NCI-H1694 treated with DMSO at 0.1 percent for 48 hours (cell line): ENCODE results near the gene USB1.

ENCODE experiments used
- DNase-seq: peaks from one replicate; lab custom pipeline; 2025; lab: John Stamatoyannopoulos, UW

Gene USB1

GRCh38 chr16:58049232-58050185 is 48.3 kb downstream of the USB1 start:
- no peak for DNase-seq

DNA sequence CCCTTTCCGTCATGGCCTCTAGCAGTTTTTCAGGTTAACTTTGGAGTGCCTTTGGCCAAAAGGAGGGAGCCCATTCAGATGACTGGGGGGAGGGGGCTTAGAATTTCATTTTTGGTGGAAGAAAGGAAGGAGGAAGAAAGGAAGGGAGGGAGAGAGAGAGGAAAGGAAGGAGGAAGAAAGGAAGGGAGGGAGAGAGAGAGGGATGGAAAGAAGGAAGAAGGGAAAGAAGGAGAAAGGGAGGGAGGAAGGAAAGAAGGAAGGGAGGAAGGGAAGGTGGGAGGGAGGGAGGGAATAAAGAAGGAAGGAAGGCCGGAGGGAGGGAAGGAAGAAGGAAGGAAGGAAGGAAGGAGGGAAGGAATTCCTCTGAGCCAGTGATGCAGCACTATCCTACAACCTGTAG is 50.1 kb downstream of the USB1 start:
- DNase-seq = no peak

DNA sequence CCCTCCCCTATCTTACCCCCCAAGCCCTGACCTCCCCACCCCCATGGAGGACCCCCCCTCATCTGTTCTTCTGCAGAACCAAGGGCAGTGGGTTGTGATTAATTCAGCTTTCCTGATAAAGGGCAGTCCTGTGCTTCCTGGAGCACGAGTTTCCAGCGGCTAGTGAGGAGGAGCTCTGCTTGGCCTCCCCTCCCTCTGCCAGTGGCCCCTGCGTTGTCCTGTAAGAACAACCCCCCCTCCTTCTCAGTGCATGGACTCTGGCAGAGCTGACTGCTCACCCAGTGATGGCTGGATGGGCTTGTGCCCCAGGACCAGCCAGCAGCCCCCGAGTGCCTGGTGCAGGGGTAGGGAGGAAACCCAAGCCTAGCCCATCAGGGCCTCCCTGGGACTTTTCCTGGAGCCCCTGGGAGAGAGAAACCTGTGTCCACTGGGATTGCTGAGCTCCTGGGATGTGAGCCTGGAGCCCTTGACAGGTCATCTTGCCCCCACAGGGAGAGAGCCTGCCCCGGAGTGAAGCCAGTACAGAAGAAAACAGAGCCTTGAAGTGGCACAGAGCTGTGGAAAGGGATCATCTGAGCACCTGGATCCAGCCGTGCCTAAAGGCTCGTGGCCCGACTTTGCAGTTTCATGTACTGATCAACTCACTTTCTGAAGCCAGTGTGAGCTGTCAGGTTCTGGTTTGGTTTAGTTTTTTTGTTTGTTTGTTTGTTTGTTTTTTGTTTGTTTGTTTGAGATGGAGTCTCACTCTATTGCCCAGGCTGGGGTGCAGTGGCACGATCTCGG is 50.8 kb downstream of the USB1 start:
- no peak for DNase-seq

DNA sequence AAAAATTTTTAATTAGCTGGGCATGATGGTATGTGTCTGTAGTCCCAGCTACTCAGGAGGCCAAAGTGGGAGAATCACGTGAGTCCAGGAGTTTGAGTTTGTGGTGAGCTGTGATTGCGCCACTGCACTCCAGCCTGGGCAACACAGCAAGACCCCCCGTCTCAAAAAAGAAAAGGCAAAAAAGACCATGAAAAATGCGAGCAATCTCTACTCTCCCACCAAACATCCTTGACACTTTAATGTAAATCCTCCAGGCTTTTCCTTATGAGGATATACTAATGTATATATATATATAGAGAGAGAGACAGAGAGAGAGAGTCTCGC is 52.4 kb downstream of the USB1 start:
- DNase-seq = no peak

GRCh38 chr16:58054289-58054688 is 53.1 kb downstream of the USB1 start:
- no peak for DNase-seq

- DNase-seq = no peak
Observed at GRCh38 chr16:58056580-58056979, 55.4 kb downstream of the USB1 start.

DNA sequence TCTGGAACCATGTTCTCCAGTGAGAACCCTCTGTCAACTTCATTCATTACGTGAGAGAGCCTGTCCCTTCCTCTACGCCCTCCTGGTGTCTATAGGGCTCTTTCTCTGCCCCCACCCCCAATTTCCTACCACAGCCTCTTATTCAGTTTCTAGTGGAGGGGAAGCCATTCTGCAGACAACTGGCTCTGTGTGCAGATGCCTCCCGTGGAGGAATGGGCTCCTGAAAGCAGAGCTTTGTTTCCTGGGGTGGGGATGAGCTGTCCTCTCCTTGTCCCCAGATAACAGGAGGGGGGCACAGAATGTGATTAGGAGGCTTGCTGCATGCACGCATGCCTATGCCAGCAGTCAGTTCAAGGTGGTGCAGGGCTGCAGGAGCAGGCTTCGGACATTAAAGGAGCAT is 55.9 kb downstream of the USB1 start:
- no peak for DNase-seq

- no peak for DNase-seq
Observed at GRCh38 chr16:58057784-58058183, 56.6 kb downstream of the USB1 start.

GRCh38 chr16:58062821-58063220 is 61.6 kb downstream of the USB1 start:
- no peak for DNase-seq

DNA sequence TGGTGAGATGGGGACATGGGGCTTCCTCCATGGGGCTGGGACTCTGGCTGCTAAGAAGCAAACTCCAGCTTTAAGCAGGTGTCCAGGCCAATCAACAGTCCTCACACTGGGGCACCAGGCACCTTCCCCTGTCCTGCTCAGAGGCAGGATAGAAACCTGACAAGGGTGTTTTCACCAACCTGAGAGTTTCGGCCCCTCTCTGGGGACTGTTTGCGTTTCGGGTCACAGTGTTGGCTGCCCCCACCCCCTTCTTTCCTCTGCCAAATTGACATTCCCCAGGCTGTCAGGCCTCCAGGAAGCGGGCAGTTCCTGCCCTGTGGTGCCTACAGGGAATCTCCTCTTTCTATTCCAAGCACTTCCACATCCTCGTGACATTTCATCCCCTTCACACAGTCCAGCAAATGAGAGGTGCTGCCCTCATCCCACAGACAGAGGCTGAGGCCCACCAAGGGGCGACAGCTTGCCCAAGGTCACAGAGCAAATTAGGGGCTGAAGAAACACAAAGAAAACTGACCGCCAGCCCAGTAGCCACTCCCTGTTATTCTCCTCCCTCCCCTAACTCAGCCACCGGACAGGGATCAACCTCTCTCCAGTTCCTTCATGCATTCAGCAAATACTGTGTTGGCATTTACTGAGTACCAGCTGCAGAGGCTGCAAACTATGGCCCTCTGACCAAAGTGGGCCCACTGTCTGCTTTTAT is 62.3 kb downstream of the USB1 start:
- no peak for DNase-seq

DNA sequence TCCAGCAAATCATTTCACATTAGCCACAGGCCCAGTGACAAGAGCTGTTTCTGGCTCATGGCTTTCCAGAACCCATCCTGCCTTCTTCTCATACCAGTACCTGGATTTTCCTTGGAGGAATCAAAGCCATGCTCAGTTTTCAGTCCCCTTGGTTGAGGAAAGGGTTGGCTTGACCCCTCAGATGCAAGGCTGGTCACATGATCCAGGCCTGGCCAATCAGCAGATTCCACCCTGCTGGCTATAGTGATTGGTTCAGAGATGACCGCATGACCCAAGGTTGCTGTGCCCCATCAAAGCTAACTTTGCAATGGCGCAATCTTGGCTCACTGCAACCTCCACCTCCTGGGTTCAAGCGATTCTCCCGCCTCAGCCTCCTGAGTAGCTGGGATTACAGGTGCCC is 69.4 kb downstream of the USB1 start:
- no peak for DNase-seq
